Endometrium (tissue), 2 donors: Measurements from ENCODE around the gene DYNLL1.
A peak's percentile ranks its signal among the peaks of the same experiment; 100 is the strongest.
"Not testable (repeated sequence)": the region's sequence is repeated elsewhere in the genome, so short reads cannot be mapped to it uniquely, and the experiment has no call there.

Experiments
- FAIRE-seq: peaks from 2 replicates; lab custom pipeline; 2012; peaks lifted over from hg19 to GRCh38; lab: Jason Lieb, UNC
- donor health status: control.
- donor health status: control.

DYNLL1 gene

DNA sequence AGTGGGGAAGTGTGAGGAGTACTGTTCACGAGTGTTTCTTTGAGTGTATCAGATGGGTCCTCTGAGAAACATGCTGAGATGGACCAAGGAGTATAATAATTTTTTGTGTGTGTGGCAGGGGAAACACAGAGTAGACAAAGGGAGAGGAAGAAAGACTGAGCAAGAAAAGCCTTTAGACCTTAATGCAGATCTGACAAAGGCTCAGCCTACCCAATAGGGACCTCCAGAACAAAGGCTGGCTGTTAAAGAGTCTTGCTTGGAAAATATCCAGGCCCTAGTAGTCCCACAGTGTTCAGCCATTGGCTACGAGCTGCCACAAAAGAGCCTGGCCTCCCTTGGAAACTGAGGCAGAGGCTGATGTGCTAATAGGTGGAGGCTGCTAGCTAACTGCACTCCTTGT lies 19.6 kb downstream of the DYNLL1 start:
- no peak for FAIRE-seq

DNA sequence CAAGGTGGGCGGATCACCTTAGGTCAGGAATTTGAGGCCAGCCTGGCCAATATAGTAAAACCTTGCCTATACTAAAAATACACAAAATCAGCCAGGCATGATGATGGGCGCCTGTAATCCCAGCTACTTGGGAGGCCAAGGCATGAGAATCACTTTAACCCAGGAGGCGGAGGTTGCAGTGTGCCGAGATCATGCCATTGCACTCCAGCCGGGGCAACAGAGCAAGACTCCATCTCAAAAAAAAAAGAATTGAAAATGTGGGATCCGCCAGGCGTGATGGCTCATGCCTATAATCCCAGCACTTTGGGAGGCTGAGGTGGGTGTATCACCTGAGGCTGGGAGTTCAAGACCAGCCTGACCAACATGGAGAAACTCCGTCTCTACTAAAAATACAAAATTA lies 23.4 kb downstream of the DYNLL1 start:
- not testable (repeated sequence) for FAIRE-seq

DNA sequence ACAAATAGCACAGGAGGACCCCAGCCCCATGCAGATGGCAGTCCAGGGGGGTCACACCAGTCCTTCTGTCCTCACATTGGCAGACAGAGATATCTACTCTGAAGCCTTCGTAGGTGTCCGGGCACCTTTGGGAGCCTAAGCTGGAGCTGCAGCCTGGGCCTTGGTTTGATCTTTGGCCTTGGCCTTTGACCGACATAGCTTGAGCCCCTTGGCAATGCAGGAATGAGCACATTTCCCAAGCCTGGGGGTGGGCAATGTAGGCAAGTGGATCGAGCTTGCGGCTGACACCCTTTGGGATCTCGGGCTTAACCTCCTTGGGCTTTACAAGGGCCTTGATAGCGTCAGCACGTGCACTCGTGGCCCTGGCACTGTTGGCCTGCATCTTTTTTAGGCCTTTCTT lies 26.7 kb downstream of the DYNLL1 start:
- no peak for FAIRE-seq

DNA sequence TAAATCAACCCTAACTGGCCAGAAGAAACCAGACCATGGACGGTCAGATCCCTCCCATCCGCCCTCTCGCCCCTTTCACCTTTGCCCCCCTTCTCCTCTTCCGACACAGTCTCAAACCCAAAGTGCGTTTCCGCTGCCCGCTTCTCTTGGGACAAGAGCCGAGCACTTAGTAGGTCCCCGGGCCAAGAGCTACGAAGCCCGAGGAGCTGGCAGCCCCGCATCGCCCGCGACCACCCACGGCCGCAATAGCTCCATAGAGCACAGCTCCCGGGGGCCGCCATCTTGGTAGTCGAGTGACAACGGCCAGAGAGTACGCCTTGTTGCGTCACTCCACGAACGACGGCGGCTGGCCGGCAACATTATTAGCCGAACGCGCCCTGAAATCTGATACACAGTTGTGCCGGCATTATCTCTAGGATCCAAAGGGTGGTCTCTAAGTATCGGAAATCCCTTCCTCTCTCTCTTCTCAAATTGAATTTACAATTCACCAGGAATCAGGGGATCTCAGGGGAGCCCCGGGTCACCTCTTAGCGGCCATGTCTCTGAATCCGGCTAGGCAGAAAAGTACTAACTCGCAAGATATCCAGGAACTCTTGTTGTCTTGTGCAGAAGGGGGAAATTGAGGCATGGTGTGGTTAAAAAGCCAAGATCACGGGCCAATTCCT lies 33.1 kb downstream of the DYNLL1 start, which contains the start of gene COQ5:
Gene COQ5 (minus strand): TSS at position 298 of the 665 bp plus-strand sequence. CDS start 17 bp downstream, at position 281.
- no peak for FAIRE-seq

DNA sequence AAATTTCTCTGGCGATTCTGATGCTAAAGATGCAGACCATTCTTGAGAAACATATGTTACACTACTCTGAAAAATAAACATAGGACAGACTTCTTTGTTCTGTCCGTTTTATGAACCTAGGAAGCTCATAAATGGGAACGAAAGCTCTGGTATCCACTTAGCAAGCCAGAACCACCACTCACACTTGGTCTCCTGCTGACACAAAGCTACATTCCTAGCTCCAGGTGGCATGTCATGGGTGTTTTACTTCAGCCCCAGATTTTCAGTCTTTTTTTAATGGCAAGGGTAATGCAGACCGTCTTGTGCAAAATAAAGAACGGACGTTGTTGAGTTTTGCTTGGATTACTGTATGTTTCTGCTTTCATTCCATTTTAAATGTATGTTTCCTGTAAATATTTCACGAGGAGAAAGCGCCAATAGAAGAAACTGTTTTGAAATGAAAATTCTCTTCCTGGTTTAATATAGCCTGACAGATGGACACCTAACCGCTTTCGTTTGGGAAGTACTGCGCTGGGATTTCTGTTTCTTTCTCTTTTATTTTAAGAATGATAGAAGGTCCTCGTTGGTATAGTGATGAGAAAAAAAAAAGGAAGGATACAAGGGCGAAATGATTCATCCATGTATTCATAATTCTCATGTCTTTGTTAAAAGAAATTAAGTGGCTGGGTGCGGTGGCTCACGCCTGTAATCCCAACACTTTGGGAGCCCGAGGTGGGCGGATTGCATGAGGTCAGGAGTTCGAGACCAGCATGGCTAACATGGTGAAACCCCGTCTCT lies 33.9 kb downstream of the DYNLL1 start:
- no peak for FAIRE-seq

DNA sequence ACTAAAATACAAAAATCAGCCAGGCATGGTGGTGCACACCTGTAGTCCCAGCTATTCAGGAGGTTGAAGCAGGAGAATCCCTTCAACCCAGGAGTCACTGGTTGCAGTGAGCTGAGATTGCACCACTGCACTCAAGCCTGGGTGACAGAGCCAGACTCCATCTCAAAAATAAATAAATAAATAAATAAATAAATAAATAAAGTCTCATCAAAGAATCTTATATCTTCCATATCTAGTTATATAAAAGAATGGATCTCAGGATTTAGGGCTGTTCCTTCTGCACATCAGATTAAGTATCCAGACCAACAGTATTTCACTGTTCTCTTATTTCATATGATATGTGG lies 34.5 kb downstream of the DYNLL1 start:
- FAIRE-seq = not testable (repeated sequence)

DNA sequence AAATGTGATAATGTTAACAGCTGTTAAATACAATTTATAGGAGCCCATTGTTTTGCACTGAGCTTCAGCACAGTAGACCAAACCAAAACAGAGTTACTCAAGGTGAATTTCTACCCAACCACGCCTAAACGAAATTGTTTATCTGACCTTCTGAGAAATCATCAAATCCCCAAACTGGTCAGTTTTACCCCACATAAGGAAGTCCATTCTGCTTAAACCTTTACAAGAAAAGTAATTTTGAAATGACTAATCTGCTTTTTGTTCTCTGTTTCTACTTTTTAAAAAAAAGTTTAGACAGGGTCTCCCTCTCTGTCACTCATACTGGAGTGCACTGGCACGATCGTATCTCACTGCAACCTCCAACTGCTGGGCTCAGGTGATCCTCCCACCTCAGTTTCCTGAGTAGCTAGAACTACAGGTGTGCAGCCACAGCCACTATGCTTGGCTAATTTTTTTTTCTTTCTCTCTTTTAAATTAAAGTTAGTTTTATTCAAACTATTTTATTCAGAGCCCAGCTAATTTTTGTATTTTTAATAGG lies 36.9 kb downstream of the DYNLL1 start:
- FAIRE-seq = no peak

DNA sequence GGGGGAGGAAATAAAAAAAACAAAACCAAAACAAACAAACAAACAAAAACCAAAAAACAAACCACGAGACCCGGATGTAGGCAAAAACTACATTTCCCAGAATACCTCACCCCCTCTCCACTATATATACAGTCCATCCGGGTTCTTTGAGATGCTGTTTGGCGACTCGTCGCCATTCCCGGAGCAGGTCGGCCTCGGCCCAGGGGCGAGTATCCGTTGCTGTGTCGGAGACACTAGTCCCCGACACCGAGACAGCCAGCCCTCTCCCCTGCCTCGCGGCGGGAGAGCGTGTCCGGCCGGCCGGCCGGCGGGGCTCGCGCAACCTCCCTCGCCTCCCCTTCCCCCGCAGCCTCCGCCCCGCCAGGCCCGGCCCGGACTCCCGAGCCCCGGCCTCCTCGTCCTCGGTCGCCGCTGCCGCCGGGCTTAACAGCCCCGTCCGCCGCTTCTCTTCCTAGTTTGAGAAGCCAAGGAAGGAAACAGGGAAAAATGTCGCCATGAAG lies 38.3 kb downstream of the DYNLL1 start, which contains the start of gene RNF10:
Gene RNF10 (plus strand): TSS at position 154 of the 500 bp plus-strand sequence. CDS start 456 bp downstream, outside the sequence.
- FAIRE-seq = peak; percentile 73

DNA sequence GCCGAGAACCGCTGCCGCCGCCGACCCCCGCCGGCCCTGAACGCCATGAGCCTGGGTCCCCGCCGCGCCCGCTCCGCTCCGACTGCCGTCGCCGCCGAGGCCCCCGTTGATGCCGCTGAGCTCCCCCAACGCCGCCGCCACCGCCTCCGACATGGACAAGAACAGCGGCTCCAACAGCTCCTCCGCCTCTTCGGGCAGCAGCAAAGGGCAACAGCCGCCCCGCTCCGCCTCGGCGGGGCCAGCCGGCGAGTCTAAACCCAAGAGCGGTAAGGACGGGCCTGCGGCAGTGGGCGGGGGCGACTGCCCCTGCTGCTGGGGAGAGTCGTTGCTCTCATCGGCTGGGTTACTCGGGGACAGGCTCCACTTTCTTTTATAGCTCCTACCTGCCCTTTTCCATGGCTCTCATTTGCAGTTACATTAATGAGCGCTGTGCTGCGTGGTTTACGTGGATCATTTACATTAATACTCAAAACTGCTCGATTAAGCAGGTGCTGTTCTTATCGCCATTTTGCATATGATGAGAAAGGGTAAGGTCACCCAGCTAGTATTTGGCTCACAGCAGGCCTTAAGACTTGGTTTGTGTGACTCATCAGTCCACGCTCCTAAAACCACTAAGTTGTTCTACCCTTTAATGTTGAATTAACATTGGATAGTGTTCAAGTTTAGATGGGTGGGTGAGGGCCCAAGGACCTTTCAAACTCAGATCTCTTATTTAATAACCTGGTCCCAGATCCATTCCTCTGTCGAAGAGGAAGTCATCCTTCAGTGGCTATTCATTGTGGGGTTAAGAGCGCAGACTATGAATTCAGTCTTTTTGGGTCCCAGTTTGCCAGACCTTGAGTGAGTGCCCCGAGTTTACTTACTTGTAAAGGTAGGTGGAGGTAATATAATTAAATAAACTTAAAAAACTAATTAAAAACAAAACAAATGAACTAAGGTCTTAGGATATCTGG lies 39.1 kb downstream of the DYNLL1 start:
- FAIRE-seq = no peak

DNA sequence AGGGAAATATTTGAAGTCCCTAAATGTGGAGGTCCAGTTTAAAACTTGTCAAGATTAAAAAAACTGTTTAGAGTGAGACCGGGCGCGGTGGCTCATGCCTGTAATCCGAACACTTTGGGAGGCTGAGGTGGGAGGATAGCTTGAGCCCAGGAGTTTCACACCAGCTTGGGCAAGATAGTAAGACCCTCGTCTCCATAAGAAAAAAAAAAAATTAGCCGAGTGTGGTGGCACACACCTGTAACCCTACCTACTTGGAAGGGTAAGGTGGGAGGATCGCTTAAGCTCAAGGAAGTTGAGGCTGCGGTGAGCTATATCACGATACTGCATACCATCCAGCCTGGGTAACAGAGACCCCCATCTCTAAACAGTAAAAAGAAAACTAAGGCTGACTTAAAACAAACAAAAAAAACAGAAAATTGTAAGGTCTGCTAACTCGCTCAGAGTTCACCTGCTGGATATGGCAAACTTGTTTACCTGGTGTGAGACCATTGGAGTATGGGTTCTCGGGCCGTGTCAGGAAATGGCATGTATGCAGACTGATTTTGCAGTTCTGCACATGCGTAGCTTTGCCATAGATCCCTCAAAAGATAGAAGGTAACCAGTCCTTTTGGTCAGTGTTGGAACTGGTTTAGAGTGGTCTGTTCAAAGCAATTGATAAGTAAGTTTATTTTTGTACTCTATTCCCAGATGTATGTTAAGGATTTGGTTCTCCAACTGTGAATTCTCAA lies 40.3 kb downstream of the DYNLL1 start:
- FAIRE-seq = no peak

DNA sequence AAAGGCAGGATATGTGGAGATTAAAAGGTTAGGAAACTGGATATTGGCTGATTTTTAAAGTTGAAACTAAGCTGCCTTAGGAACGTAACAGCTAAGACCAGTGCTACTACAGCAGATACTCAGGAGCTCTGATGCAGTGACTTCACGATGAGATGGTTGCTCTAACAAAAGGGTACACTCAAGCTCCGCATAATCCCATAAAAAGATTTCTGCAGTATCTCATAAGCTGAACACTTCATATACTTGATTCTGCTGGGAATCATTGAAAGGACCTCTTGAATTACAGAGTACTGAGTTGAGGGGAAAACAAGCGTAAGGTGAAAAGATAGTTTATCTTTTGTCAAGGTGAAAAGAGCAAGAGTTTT lies 41.9 kb downstream of the DYNLL1 start:
- no peak for FAIRE-seq

DNA sequence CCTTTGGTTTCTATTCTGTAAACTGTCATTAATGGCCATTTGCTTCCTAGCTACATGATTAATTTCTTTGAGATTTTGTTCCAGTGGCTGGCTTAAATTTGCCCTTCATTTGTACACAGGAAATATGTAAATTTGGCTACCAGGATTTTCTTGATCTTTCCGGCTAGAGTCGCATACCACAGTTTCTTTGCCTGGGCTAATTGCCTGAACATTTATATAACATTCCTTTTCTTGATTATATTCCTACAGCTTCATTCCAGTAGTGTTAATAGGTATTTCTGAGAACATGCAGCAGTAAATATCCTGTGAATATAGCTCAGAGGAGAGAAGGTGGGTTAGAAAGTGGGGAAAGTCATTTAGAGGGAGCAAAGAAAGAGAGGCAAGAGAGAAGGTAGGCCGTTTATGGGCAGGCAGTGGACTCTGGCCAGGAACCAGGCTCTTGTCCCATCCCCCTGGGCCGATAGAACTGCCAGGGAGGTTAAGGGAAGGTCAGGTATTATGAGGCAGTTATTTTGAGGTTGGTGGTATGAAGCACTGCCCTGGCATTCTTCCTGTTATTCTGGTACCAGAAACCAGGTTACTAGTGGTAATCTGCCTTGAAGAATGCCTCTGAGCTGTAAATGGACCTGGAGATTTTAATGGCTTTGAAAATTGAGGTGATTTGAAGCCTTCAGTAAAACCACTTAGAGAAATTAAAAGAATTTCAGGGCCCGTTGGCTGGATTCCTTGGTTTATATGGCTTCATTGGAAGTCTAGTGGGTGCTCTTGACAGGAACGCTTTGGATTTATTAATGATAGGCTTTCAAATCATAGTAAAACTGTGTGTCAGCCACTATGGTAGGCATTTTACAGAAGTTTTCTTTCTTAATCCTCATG lies 42.6 kb downstream of the DYNLL1 start:
- FAIRE-seq = no peak

DNA sequence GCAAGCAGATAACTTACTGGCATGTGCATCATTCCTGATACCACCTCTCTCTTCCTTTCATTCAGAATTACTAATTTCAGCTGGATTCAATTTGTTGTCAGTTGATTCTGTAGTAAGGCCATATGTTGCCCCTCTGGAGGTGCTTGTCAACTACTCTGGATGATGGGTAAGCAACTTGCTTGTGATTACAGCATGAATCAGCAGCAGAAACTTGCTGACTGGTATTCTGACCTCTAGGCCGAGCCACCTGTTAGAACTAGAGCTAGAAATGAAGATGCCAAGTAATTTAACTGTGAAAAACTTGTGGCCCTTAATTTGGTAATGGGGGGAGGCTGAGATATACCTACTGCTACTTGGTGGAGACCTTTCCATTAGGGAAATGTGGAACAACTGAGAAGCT lies 43.4 kb downstream of the DYNLL1 start:
- FAIRE-seq = no peak

DNA sequence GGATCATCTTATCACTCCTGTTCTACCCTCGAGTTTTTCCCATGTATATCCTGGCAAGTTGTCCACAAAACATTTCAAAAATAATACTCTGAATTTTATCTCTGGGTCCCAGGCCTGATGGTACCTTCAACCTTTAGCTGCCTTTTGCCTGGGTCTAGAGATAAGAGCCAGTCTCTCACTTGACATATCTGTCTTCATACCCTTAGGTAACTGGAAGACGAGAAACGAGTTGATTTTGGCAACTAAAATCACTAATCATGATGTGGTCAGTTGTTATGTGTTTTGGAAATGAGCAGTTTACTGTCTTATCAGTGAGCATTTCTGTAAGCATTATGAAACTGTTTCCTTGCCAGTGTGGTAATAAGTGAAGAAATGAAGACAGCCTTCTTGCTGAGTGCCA lies 44.5 kb downstream of the DYNLL1 start:
- FAIRE-seq = no peak

DNA sequence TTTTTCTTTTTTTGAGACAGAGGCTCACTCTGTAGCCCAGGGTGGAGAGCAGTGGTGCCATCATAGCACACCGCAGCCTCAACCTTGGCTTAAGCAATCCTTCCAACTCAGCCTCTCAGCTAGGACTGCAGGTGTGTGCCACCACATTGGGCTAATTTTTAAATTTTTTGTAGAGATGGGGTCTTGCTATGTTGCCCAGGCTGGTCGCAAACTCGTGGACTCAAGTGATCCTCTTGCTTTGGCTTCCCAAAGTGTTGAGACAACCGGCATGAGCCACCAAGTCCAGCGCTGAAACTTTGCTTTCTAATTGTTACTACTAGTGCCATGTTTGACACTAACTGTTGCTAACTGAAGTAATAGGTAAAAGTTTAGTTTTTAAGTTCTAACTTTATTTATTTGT lies 46.3 kb downstream of the DYNLL1 start:
- FAIRE-seq = no peak

DNA sequence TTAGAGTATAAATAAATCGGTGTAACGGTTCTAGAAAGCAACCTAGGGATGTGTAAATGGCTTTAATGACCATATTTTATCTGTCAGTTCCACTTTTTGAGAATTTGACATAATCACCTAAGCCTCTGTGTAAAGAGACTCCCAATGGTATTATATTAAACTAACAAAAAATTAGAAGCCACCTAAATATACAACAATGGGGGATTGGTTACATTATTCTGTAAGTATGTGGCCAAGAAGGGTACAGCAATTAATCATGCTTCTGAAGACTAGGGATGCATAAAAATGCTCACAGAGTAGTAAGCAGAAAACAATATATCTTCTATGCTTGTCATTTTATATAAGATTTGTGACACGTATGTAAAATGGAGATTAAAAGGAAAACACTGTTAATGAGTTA lies 48.8 kb downstream of the DYNLL1 start:
- no peak for FAIRE-seq

DNA sequence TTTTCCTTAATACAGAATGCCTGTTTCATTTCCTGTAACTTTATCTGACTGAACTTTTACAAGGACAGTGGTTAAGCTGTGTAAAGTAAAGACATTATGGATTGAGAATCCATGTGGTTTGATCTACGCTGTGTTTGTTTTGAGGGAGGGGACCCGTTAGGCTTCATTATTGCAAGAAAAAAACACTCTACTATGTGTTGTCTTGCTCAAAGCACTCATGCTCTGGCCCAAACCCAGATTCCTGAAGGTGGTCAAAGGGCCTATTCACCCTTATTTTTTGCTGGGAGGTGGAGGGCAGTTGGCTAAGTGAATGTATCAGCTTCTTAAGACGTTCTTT lies 50.1 kb downstream of the DYNLL1 start:
- no peak for FAIRE-seq
